ENCODE measurements around the gene TIMM13. TPM values are rescaled to one million over a fixed set of nuclear protein-coding genes. Genes with fewer than 3 reads are reported as not detected.

TIMM13 gene
- total and polyA plus RNA-seq, 4 donors: 27.2 to 103 (median 80.8) TPM

DNA sequence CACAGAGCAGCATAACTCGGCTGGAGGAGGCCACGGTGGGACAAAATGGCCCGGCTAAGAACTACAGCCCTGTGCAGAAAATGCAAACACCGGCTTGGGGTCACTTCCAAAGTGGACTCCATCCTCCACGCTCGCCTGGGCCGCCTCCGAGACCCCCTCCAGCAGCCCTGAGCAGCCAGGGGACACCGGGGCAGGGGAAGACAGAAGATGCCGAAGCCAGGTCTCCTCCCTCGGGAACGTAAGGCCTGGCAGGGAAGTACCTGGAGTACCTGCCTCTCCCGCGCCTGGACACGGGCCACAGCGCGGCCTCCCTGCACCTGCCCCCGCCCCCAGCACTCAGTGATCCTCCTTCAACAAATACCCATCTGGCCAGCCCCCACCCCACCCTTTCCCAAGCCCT, 24.4 kb upstream of the TIMM13 start:
- ATAC-seq (ENCODE audit: insufficient read depth, low FRiP score) (no peak), DNase-seq (no peak)
- Histone ChIP-seq H3K4me1 (ENCODE audit: control insufficient read depth in 5 of 5, insufficient read depth in 5 of 5, low read length in 5 of 5) (peaks cover 0 to 12% (median 3%) of the 10 kb centered on the region in 5 donors), H3K36me3 (ENCODE audit: control insufficient read depth in 4 of 4, insufficient read depth in 4 of 4, low read length in 4 of 4) (peaks cover 0 to 5% (median 3%) of the 10 kb centered on the region in 4 donors), H3K9ac (ENCODE audit: insufficient read depth in 1 of 2, low read length in 2 of 2) (no peak overlapping the region), H3K27ac (ENCODE audit: low read depth in 1 of 2, low read length in 1 of 2) (no peak overlapping the region), H3K4me3 (no peak overlapping the region), H3K27me3 (ENCODE audit: control insufficient read depth in 3 of 3, insufficient read depth in 3 of 3, low read length in 2 of 3) (no peaks in the 10 kb centered on the region), H3K9me3 (ENCODE audit: control insufficient read depth in 4 of 4, insufficient read depth in 3 of 4, low read length in 3 of 4) (no peaks in the 10 kb centered on the region)
- 94% methylated on average over 18 of the region's 18 CpGs for WGBS, 2 donors
- TF ChIP-seq, protein P1, sequence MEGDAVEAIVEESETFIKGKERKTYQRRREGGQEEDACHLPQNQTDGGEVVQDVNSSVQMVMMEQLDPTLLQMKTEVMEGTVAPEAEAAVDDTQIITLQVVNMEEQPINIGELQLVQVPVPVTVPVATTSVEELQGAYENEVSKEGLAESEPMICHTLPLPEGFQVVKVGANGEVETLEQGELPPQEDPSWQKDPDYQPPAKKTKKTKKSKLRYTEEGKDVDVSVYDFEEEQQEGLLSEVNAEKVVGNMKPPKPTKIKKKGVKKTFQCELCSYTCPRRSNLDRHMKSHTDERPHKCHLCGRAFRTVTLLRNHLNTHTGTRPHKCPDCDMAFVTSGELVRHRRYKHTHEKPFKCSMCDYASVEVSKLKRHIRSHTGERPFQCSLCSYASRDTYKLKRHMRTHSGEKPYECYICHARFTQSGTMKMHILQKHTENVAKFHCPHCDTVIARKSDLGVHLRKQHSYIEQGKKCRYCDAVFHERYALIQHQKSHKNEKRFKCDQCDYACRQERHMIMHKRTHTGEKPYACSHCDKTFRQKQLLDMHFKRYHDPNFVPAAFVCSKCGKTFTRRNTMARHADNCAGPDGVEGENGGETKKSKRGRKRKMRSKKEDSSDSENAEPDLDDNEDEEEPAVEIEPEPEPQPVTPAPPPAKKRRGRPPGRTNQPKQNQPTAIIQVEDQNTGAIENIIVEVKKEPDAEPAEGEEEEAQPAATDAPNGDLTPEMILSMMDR (IDR thresholded peaks at IDR 0.05; ENCODE audit: control extremely low read depth, extremely low read depth): no peak

DNA sequence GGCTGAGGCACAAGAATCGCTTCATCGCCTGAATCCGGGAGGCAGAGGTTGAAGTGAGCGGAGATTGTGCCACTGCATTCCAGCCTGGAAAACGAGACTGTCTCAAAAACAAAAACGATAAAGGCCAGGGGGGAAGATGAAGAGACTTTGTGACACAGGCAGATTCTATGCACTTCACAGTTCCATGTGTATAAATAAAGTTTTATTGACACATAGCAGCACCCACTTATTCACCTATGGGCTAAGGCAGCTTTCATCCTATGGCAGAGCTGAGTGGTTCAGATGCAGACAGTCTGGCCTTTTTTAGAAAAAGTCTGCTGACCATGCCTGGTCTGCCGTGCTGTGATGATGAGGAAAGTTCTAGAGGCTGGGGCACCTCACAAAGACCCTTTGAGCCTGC, 23.8 kb upstream of the TIMM13 start:
- DNase-seq (no peak), ATAC-seq (ENCODE audit: insufficient read depth, low FRiP score) (no peak)
- Histone ChIP-seq H3K4me1 (ENCODE audit: control insufficient read depth in 5 of 5, insufficient read depth in 5 of 5, low read length in 5 of 5) (peaks cover 0 to 12% (median 3%) of the 10 kb centered on the region in 5 donors), H3K9ac (ENCODE audit: insufficient read depth in 1 of 2, low read length in 2 of 2) (no peak overlapping the region), H3K4me3 (no peak overlapping the region), H3K9me3 (ENCODE audit: control insufficient read depth in 4 of 4, insufficient read depth in 3 of 4, low read length in 3 of 4) (no peaks in the 10 kb centered on the region), H3K27ac (ENCODE audit: low read depth in 1 of 2, low read length in 1 of 2) (no peak overlapping the region), H3K27me3 (ENCODE audit: control insufficient read depth in 3 of 3, insufficient read depth in 3 of 3, low read length in 2 of 3) (no peaks in the 10 kb centered on the region), H3K36me3 (ENCODE audit: control insufficient read depth in 4 of 4, insufficient read depth in 4 of 4, low read length in 4 of 4) (peaks cover 0 to 6% (median 4%) of the 10 kb centered on the region in 4 donors)
- TF ChIP-seq, protein P1 (IDR thresholded peaks at IDR 0.05; ENCODE audit: control extremely low read depth, extremely low read depth): no peak
- 95 to 96% methylated on average over 7 of the region's 7 CpGs for WGBS, 2 donors

DNA sequence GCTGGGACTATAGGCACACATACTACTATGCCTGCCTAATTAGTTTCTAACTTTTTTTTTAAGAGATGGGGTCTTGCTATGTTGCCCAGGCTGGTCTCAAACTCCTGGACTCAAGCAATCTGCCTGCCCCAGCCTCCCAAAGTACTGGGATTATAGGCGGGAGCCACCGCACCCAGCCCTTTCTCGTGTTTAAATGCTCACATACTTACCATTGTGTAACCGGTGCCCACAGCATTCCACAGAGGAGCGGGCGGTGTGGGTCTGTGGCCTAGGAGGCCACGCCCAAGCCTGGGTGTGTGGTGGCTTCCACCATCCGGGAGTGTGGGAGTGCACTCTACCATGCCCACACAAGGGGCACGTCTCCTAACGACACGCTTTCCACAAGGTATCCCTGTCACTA, 21.6 kb upstream of the TIMM13 start:
- WGBS, 2 donors: 89 to 91% methylated on average over 11 of the region's 11 CpGs
- TF ChIP-seq, protein P1 (IDR thresholded peaks at IDR 0.05; ENCODE audit: control extremely low read depth, extremely low read depth): no peak
- no peak overlapping the region for H3K9ac ChIP-seq (ENCODE audit: insufficient read depth in 1 of 2, low read length in 2 of 2)
- DNase-seq: no peak
- no peak for ATAC-seq (ENCODE audit: insufficient read depth, low FRiP score)
- H3K36me3 ChIP-seq (ENCODE audit: control insufficient read depth in 4 of 4, insufficient read depth in 4 of 4, low read length in 4 of 4): peaks cover 0 to 13% (median 4%) of the 10 kb centered on the region in 4 donors
- H3K27ac ChIP-seq (ENCODE audit: low read depth in 1 of 2, low read length in 1 of 2): no peak overlapping the region
- no peaks in the 10 kb centered on the region for H3K27me3 ChIP-seq (ENCODE audit: control insufficient read depth in 3 of 3, insufficient read depth in 3 of 3, low read length in 2 of 3)
- no peak overlapping the region for H3K4me3 ChIP-seq
- no peaks in the 10 kb centered on the region for H3K4me1 ChIP-seq (ENCODE audit: control insufficient read depth in 5 of 5, insufficient read depth in 5 of 5, low read length in 5 of 5)
- no peaks in the 10 kb centered on the region for H3K9me3 ChIP-seq (ENCODE audit: control insufficient read depth in 4 of 4, insufficient read depth in 3 of 4, low read length in 3 of 4)

DNA sequence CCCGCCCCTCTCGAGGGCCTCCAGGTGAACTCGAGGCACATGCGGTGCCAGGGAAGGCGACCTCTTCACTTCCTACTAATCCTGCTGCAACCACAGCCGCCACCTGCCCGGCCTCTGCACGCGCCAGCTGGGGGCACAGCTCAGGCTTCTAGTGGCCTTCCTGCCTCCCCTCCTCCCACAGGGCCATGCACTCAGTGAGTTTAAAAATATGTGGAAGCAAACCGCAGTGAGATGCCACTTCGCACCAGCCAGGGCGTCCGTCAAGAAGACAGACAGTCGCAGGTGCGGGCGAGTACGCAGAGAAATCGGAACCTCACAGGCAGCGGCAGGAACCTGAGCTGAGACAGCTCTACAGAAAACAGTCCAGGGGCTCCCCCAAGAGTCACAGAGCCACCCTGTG, 19.0 kb upstream of the TIMM13 start:
- Histone ChIP-seq H3K4me3 (no peak overlapping the region), H3K9ac (ENCODE audit: insufficient read depth in 1 of 2, low read length in 2 of 2) (no peak overlapping the region), H3K36me3 (ENCODE audit: control insufficient read depth in 4 of 4, insufficient read depth in 4 of 4, low read length in 4 of 4) (peaks cover 4 to 30% (median 14%) of the 10 kb centered on the region in 4 donors), H3K4me1 (ENCODE audit: control insufficient read depth in 5 of 5, insufficient read depth in 5 of 5, low read length in 5 of 5) (no peaks in the 10 kb centered on the region), H3K27ac (ENCODE audit: low read depth in 1 of 2, low read length in 1 of 2) (no peak overlapping the region), H3K27me3 (ENCODE audit: control insufficient read depth in 3 of 3, insufficient read depth in 3 of 3, low read length in 2 of 3) (no peaks in the 10 kb centered on the region), H3K9me3 (ENCODE audit: control insufficient read depth in 4 of 4, insufficient read depth in 3 of 4, low read length in 3 of 4) (no peaks in the 10 kb centered on the region)
- TF ChIP-seq, protein P1 (IDR thresholded peaks at IDR 0.05; ENCODE audit: control extremely low read depth, extremely low read depth): no peak
- WGBS, 2 donors: 39 to 63% methylated on average over 19 of the region's 19 CpGs
- peak in 1 of 3 donors; percentile 40 for DNase-seq
- ATAC-seq (ENCODE audit: insufficient read depth, low FRiP score): no peak

All from lung (tissue), 12 donors.